Central memory CD8-positive, alpha-beta T cell (primary cell): ENCODE data around the gene SLAMF7.
A peak's percentile ranks its signal among the peaks of the same experiment; 100 is the strongest.
"Not testable (repeated sequence)": the region's sequence is repeated elsewhere in the genome, so short reads cannot be mapped to it uniquely, and the experiment has no call there.

Experiments used
- ATAC-seq: fragments of 150-1000 bp; cut with Tn5 transposase; replicated peaks from 2 replicates; pipeline ENCODE4 v1.10.0; 2022; ENCODE audit warnings: mild to moderate bottlenecking, moderate FRiP score, moderate number of reproducible peaks; ENCODE audit not compliant: poor library complexity, severe bottlenecking; ENCODE audit errors: extremely low read depth
- DNase-seq, 2 donors: peaks; one replicate each; pipeline ENCODE4 v3.0.0; 2021; ENCODE audit warnings: low spot score in 2 of 2
- H3K27ac Mint-ChIP-seq: one replicate; pipeline ENCODE4 v1.8.0; 2022; ENCODE audit warnings: low read depth, mild to moderate bottlenecking, moderate library complexity, mixed read lengths
- H3K27me3 Mint-ChIP-seq: one replicate; pipeline ENCODE4 v1.8.0; 2022; ENCODE audit warnings: mixed read lengths
- H3K36me3 Mint-ChIP-seq: one replicate; pipeline ENCODE4 v1.8.0; 2022; ENCODE audit warnings: mild to moderate bottlenecking, moderate library complexity, mixed read lengths; ENCODE audit not compliant: insufficient read depth
- H3K4me1 Mint-ChIP-seq: one replicate; pipeline ENCODE4 v1.8.0; 2022; ENCODE audit warnings: mixed read lengths
- H3K4me3 Mint-ChIP-seq: one replicate; pipeline ENCODE4 v1.8.0; 2022; ENCODE audit warnings: mild to moderate bottlenecking, moderate library complexity, mixed read lengths
- H3K9me3 Mint-ChIP-seq: one replicate; pipeline ENCODE4 v1.8.0; 2022; ENCODE audit warnings: mixed read lengths

The SLAMF7 gene

GRCh38 chr1:160711276-160711601 is 27.8 kb upstream of the SLAMF7 start:
- H3K4me1 Mint-ChIP-seq = peaks cover 24% of the 10 kb centered on the region
- no peaks in the 10 kb centered on the region for H3K9me3 Mint-ChIP-seq
- no peak for DNase-seq
- H3K36me3 Mint-ChIP-seq = peaks cover 7% of the 10 kb centered on the region
- H3K27me3 Mint-ChIP-seq = no peaks in the 10 kb centered on the region
- no peak for ATAC-seq
- no peak overlapping the region for H3K27ac Mint-ChIP-seq
- no peak overlapping the region for H3K4me3 Mint-ChIP-seq

DNA sequence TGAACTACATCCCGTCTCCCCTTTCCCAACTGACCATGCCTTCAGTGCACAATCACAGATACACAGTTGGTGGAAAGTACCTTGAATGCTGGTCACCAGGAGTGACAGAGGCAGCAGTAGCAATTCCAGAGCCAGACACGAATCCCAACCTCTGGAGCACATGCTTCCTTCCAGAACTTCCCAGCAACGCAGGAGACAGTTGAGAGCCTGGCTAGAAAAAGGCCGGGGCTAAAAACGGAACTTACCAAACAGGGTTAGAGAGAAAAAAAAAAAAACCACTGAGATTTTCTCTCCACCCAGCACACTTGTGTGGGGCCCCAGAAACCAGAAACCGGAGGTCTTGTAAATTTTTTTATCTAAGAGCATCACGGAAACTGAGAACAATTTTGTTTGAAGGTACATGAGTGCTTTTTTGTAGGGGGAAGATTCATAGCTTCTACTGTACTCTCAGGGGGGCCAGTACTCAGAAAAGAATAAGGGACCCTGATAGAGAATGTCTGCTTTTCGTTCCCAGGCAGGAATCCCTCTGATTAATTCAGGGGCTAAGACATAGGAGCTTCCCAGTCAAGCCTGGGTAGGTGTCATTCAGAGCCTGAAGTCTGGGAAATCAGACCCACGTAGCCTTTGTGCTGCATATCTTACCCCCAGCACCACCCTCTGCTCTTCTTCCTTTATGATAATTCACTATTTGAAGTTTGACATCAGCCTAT is 27.3 kb upstream of the SLAMF7 start, which contains the start of gene CD48:
Gene CD48 (minus strand): TSS at position 221 of the 710 bp plus-strand sequence. CDS start 59 bp downstream, at position 162.
- no peaks in the 10 kb centered on the region for H3K27me3 Mint-ChIP-seq
- peaks cover 3% of the 10 kb centered on the region for H3K36me3 Mint-ChIP-seq
- no peaks in the 10 kb centered on the region for H3K9me3 Mint-ChIP-seq
- ATAC-seq = peak; percentile 51
- H3K4me3 Mint-ChIP-seq = no peak within 1 kb of the TSS
- H3K4me1 Mint-ChIP-seq = peaks cover 24% of the 10 kb centered on the region
- no peak within 1 kb of the TSS for H3K27ac Mint-ChIP-seq
- DNase-seq = peak in 1 of 2 donors; percentile 42

DNA sequence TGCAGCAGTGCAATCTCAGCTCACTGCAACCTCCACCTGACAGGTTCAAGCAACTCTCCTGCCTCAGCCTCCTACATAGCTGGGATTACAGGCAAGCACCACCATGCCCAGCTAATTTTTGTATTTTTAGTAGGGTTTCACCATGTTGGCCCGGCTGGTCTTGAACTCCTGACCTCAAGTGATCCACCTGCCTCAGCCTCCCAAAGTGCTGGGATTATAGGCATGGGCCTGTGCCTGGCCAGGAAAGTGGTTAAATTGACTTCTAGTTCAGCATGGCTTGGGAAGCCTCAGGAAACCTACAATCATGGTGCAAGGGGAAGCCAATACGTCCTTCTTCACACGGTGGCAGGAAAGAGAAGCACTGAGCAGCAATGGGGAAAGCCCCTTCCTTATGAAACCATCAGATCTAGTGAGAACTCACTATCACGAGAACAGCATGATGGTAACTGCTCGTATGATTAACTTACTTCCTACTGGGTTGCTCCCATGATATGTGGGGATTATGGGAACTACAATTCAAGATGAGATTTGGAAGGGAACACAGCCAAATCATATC is 26.4 kb upstream of the SLAMF7 start:
- H3K36me3 Mint-ChIP-seq = not testable (repeated sequence)

GRCh38 chr1:160713161-160713560 is 25.9 kb upstream of the SLAMF7 start:
- Mint-ChIP-seq H3K36me3 (peaks cover 3% of the 10 kb centered on the region), H3K27me3 (no peaks in the 10 kb centered on the region), H3K27ac (no peak overlapping the region), H3K4me3 (no peak overlapping the region), H3K4me1 (peaks cover 32% of the 10 kb centered on the region), H3K9me3 (no peaks in the 10 kb centered on the region)
- ATAC-seq (no peak), DNase-seq (no peak)

More for the DNA sequence above, 26.4 kb upstream of the SLAMF7 start:
- not testable (repeated sequence) for H3K4me3 Mint-ChIP-seq, H3K9me3 Mint-ChIP-seq, H3K27ac Mint-ChIP-seq, H3K27me3 Mint-ChIP-seq
- H3K4me1 Mint-ChIP-seq = peaks cover 27% of the 10 kb centered on the region
- DNase-seq (peak in 1 of 2 donors; percentile 42), ATAC-seq (peak; percentile 49)

GRCh38 chr1:160714034-160714648 is 24.9 kb upstream of the SLAMF7 start:
- H3K27ac Mint-ChIP-seq, H3K36me3 Mint-ChIP-seq, H3K9me3 Mint-ChIP-seq, H3K27me3 Mint-ChIP-seq: not testable (repeated sequence)
- Mint-ChIP-seq H3K4me3 (peak overlapping the region; percentile 54), H3K4me1 (peaks cover 39% of the 10 kb centered on the region)
- ATAC-seq (peak; percentile 61), DNase-seq (peak in 1 of 2 donors; percentile 11)

DNA sequence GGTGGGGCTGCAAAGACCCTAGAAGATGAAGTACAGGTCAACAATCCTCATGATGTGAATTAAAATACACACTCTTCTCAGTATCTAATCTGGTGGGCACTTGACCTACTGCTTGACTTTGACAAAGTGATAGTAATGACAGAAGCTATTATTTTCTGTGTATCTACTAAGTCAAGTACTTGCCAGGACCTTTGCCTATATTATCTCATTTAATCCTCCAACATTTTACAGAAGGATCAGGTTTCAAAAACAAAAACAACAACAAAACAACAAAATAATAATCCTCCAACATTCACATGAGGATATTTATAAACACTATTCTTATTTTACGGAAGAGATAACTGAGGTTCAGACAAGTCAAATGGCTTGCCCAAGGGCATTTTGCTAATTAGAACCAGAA is 23.0 kb upstream of the SLAMF7 start:
- H3K36me3 Mint-ChIP-seq = peaks cover 3% of the 10 kb centered on the region
- no peaks in the 10 kb centered on the region for H3K9me3 Mint-ChIP-seq
- no peaks in the 10 kb centered on the region for H3K27me3 Mint-ChIP-seq
- no peak overlapping the region for H3K4me3 Mint-ChIP-seq
- DNase-seq = no peak
- ATAC-seq = no peak
- H3K27ac Mint-ChIP-seq = no peak overlapping the region
- peaks cover 56% of the 10 kb centered on the region for H3K4me1 Mint-ChIP-seq

- Mint-ChIP-seq H3K4me1 (peaks cover 55% of the 10 kb centered on the region), H3K9me3 (no peaks in the 10 kb centered on the region), H3K27ac (no peak overlapping the region), H3K36me3 (no peaks in the 10 kb centered on the region), H3K27me3 (no peaks in the 10 kb centered on the region), H3K4me3 (no peak overlapping the region)
- ATAC-seq (no peak), DNase-seq (no peak)
Observed at GRCh38 chr1:160717306-160717705, 21.7 kb upstream of the SLAMF7 start.

DNA sequence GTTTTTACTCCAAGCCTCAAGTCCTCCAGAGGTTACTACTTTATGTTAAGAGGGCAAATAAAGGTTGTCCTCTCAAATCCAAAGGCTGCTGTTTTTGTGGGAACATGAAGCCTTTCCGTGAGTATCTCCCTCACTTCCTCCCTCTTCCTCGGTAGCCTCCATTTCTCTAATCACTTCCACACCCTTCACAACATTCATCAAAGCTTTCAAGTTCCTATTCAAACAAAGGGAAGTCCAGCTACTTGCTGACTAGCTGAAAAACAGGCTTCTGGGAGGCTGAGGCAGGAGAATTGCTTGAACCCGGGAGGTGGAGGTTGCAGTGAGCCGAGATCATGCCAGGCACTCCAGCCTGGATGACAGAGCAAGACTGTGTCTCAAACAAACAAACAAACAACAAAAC is 20.8 kb upstream of the SLAMF7 start:
- Mint-ChIP-seq H3K4me1 (peaks cover 55% of the 10 kb centered on the region), H3K27me3 (no peaks in the 10 kb centered on the region)

GRCh38 chr1:160720356-160721085 is 18.5 kb upstream of the SLAMF7 start:
- Mint-ChIP-seq H3K4me1 (peaks cover 48% of the 10 kb centered on the region), H3K27me3 (no peaks in the 10 kb centered on the region), H3K9me3 (no peaks in the 10 kb centered on the region), H3K36me3 (no peaks in the 10 kb centered on the region), H3K4me3 (no peak overlapping the region), H3K27ac (no peak overlapping the region)
- ATAC-seq (no peak), DNase-seq (no peak)

More for the DNA sequence above, 20.8 kb upstream of the SLAMF7 start:
- Mint-ChIP-seq H3K4me3 (no peak overlapping the region), H3K27ac (no peak overlapping the region), H3K36me3 (no peaks in the 10 kb centered on the region), H3K9me3 (no peaks in the 10 kb centered on the region)
- DNase-seq = no peak
- ATAC-seq = no peak

- peaks cover 48% of the 10 kb centered on the region for H3K4me1 Mint-ChIP-seq
- DNase-seq = no peak
- H3K4me3 Mint-ChIP-seq = no peak overlapping the region
- no peaks in the 10 kb centered on the region for H3K36me3 Mint-ChIP-seq
- no peaks in the 10 kb centered on the region for H3K9me3 Mint-ChIP-seq
- H3K27ac Mint-ChIP-seq = no peak overlapping the region
- no peaks in the 10 kb centered on the region for H3K27me3 Mint-ChIP-seq
- no peak for ATAC-seq
Observed at GRCh38 chr1:160721473-160721872, 17.6 kb upstream of the SLAMF7 start.

GRCh38 chr1:160722726-160723125 is 16.3 kb upstream of the SLAMF7 start:
- peak overlapping the region; percentile 20 for H3K27ac Mint-ChIP-seq
- ATAC-seq (peak; percentile 59), DNase-seq (no peak)
- H3K4me1 Mint-ChIP-seq = peaks cover 44% of the 10 kb centered on the region
- no peaks in the 10 kb centered on the region for H3K27me3 Mint-ChIP-seq
- H3K4me3 Mint-ChIP-seq = peak overlapping the region; percentile 56
- no peaks in the 10 kb centered on the region for H3K36me3 Mint-ChIP-seq
- no peaks in the 10 kb centered on the region for H3K9me3 Mint-ChIP-seq

GRCh38 chr1:160723332-160723731 is 15.7 kb upstream of the SLAMF7 start:
- Mint-ChIP-seq H3K9me3 (no peaks in the 10 kb centered on the region), H3K27ac (peak overlapping the region; percentile 20), H3K27me3 (no peaks in the 10 kb centered on the region), H3K4me1 (peaks cover 39% of the 10 kb centered on the region), H3K36me3 (no peaks in the 10 kb centered on the region), H3K4me3 (no peak overlapping the region)
- no peak for DNase-seq
- ATAC-seq = no peak
